Measurements from ENCODE around the gene DDX27.

DNA sequence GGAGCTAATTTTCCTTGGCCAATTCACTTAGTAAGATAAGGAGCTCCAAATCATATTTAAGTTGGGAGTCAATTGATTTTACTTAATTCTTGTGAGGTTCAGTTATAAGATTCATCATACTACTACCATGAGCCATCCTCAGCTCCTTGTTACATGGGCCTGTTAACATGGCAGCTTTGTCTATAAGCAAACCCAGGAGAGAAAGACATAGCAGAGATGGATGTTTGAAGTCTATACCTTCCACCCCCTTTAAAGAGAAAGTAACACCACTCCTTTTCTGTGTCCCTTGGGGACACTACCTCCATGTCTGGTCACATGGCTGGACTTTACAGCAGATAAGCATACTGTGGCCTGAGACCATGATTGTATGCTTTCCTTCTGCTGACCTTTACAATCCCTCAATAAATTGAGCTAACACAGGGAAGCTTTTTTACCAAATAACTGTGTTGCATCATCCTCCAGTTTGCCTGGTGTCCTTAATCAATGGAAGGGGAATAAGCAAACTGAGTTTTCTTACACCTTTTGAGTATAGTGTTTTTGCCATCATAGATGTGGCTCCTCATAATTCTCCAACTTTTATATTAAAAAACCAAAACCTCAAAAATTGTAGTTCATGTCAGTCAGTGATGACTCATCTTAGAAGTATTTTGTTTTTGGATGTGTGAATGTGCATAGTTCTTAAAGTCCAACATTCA is 68.5 kb downstream of the DDX27 start:
- no peak for TF ChIP-seq POLR2A (IDR thresholded peaks at IDR 0.05)
- TF ChIP-seq CTCF (IDR thresholded peaks at IDR 0.05): no peak

Measured in ovary (tissue), 3 donors.